ENCODE results near the gene COL6A2.

COL6A2 gene

GRCh38 chr21:46116776-46117585, 19.1 kb downstream of the COL6A2 start:
- no peak for DNase-seq

- no peak for DNase-seq
Measured at GRCh38 chr21:46117586-46118315, 19.8 kb downstream of the COL6A2 start.

GRCh38 chr21:46118316-46119143, 20.6 kb downstream of the COL6A2 start:
- DNase-seq = no peak

DNA sequence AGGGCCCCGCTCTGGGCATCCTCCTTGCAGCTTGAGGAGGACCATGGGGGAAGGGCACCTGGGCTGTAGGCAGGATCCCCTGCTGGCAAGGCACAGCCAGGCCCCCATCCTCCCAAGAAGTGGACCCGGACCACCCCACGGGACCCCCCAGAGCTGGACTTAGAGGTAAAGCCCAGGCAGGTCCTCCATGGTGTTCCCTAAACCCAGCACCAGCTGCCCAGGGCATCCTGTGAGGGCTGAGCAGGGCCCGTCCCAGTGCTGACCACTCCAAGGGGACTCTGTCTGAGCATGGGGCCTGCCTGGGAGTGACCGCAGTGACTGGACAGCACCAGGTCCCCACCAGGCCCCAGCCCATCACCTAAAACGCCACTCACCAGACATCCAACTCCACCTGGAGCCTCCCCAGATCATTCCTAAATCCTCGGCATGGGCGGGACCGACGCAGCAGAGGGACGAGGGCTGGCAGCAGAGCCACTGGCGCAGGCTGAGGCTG, 21.3 kb downstream of the COL6A2 start:
- no peak for DNase-seq

- DNase-seq = no peak
Measured at GRCh38 chr21:46119637-46120271, 21.8 kb downstream of the COL6A2 start.

DNA sequence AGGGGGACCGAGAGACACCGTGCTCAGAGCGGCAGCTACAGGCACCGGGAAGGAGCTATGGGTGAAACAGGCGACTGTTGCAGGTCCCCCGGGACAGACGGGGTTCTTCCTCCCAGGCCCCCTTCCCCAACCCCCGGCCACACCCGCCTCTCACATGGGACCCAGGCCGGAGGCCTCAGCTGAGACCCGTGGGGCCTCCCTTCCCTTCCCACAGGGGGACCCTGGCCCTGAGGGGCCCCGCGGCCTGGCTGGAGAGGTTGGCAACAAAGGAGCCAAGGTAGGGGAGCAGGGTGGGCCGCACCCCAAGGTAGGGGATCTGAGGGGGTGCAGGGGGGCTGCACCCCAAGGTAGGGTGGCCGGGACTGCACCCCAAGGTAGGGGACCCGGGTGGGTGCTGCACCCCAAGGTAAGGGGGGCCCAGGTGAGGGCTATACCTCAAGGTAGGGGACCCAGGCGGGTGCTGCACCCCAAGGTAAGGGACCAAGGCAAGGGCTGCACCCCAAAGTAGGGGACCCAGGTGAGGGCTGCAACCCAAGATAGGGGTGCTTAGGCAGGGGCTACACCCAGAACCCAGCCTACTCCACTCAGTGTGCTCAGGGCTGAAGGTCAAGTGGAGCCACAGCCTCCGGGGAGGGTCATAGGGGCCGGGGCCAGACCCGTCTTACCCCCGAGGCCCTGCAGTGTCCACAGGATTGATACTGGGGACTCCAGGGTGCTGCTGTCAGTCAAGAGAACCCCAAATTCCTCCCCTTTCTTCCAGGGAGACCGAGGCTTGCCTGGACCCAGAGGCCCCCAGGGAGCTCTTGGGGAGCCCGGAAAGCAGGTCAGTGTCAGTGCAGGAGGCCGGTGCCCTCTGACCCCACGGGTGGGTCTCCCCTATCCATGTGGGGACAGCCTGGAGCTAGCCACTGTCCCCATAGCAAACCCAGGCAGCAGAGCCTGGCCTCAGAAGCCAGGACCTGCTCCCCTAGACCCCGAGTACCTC, 22.7 kb downstream of the COL6A2 start:
- DNase-seq = no peak

- DNase-seq = no peak
Measured at GRCh38 chr21:46121286-46122221, 23.6 kb downstream of the COL6A2 start.

- no peak for DNase-seq
Measured at GRCh38 chr21:46122237-46122671, 24.3 kb downstream of the COL6A2 start.

DNA sequence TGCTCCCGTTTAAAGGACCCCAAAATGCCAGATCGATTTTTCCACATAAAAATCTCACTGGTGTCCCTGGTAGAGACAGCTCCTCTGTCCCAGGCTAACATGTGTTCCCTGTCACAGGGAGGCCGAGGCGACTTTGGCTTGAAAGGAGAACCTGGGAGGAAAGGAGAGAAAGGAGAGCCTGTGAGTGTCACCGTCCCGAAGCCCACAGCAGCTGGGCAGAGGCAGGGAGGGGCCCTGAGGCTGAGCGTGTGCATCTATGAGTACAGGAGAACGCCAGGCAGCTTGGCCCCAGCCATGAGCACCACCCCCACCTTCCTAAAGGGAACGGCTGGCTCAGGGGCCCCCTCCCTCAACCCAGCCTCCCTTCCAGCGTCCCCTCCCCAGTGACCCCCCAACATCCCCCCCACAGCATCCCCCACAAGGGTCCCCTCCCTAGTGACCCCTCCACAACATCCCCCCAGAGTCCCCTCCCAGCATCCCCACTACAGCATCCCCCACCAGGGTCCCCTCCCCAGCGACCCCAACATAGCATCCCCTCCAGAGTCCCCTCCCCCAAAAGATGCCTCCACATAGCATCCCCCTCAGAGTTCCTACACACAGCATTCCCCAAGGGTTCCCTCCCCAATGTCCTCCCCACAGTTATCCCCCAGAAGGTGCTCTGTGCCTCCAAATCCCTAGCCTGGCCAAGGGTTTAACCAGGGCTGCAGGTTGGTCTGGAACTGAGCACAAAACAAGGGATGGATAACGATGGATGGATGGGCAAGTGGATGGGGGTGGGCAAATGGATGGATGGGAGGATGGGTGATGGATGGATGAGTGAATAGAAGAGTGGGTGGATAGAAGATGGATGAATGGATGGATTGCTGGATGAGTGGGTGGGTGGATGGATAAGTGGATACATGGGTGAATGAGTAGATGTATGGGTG, 25.1 kb downstream of the COL6A2 start:
- no peak for DNase-seq

- no peak for DNase-seq
Measured at GRCh38 chr21:46124083-46124925, 26.4 kb downstream of the COL6A2 start.

DNA sequence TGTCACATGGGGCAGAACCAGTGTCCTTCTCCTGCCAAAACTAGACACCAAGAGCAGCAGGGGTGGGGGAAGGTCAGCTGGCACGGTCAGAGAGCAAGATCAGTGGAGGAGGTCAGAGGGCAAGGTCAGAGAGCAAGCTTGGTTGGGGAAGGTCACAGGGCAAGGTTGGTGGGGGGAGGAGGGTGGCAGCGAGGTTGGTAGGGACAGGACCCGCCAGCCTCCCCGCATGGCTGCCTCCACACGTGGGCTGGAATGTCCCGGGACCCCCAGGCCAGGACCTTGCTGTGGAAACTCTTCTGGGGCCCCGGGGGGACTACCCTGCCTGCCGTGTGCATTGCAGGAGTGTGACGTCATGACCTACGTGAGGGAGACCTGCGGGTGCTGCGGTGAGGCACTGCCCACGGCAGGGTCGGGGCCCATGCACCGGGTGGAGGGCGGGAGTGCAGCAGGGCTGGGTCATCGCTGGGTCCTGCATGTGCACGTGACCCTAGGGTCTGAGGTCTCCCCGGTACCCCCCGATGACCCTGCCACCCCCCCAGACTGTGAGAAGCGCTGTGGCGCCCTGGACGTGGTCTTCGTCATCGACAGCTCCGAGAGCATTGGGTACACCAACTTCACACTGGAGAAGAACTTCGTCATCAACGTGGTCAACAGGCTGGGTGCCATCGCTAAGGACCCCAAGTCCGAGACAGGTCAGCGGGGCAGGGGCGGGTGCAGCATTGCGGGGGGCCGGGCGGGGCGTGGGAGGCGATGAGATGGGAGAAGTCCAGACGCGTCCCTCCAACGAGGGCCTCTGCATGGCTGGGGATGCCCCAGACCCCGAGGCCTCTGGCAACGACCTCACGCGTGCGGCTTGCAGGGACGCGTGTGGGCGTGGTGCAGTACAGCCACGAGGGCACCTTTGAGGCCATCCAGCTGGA, 27.3 kb downstream of the COL6A2 start:
- no peak for DNase-seq

DNA sequence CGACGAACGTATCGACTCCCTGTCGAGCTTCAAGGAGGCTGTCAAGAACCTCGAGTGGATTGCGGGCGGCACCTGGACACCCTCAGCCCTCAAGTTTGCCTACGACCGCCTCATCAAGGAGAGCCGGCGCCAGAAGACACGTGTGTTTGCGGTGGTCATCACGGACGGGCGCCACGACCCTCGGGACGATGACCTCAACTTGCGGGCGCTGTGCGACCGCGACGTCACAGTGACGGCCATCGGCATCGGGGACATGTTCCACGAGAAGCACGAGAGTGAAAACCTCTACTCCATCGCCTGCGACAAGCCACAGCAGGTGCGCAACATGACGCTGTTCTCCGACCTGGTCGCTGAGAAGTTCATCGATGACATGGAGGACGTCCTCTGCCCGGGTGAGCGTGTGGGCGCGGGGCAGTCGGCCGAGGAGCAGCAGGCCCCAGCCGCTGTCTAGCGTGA, 28.0 kb downstream of the COL6A2 start:
- no peak for DNase-seq

GRCh38 chr21:46126309-46127238, 28.7 kb downstream of the COL6A2 start:
- no peak for DNase-seq

GRCh38 chr21:46127239-46128105, 29.6 kb downstream of the COL6A2 start:
- no peak for DNase-seq

Measured in hematopoietic multipotent progenitor cell treated with erythropoietin and hydrocortisone succinate and interleukin-3 and kit ligand, for 8 days (in vitro differentiated cells).